ENCODE data around the gene PIK3R1.
A peak's percentile ranks its signal among the peaks of the same experiment; 100 is the strongest.

Gene PIK3R1

GRCh38 chr5:68329554-68330255 is 114.1 kb downstream of the PIK3R1 start:
- Histone ChIP-seq H3K4me3 (ENCODE audit: extremely low read depth, insufficient read depth, low read length, poor library complexity, severe bottlenecking) (no peak overlapping the region), H3K27ac (ENCODE audit: low read depth, low read length, severe bottlenecking) (no peak overlapping the region), H3K36me3 (ENCODE audit: control insufficient read depth, insufficient read depth, low read length) (no peaks in the 10 kb centered on the region), H3K4me1 (ENCODE audit: control insufficient read depth, insufficient read depth, low read length, poor library complexity, severe bottlenecking) (peaks cover 19% of the 10 kb centered on the region), H3K9me3 (ENCODE audit: control insufficient read depth, low read length) (no peaks in the 10 kb centered on the region)
- 100% methylated on average over 1 of the region's 6 CpGs for WGBS, 2 experiments (ENCODE audit: insufficient coverage in 2 of 2)

- H3K36me3 ChIP-seq (ENCODE audit: control insufficient read depth, insufficient read depth, low read length) = no peaks in the 10 kb centered on the region
- H3K4me1 ChIP-seq (ENCODE audit: control insufficient read depth, insufficient read depth, low read length, poor library complexity, severe bottlenecking) = peaks cover 19% of the 10 kb centered on the region
- WGBS, 2 experiments (ENCODE audit: insufficient coverage in 2 of 2) = 80% methylated on average over 1 of the region's 1 CpG; no CpG with 5 or more reads in 1 of the 2 experiments
- H3K9me3 ChIP-seq (ENCODE audit: control insufficient read depth, low read length) = no peaks in the 10 kb centered on the region
- no peak overlapping the region for H3K4me3 ChIP-seq (ENCODE audit: extremely low read depth, insufficient read depth, low read length, poor library complexity, severe bottlenecking)
- H3K27ac ChIP-seq (ENCODE audit: low read depth, low read length, severe bottlenecking) = no peak overlapping the region
Observed at GRCh38 chr5:68330574-68330973, 115.0 kb downstream of the PIK3R1 start.

GRCh38 chr5:68331192-68332079 is 115.9 kb downstream of the PIK3R1 start:
- H3K4me1 ChIP-seq (ENCODE audit: control insufficient read depth, insufficient read depth, low read length, poor library complexity, severe bottlenecking) = peaks cover 19% of the 10 kb centered on the region
- H3K4me3 ChIP-seq (ENCODE audit: extremely low read depth, insufficient read depth, low read length, poor library complexity, severe bottlenecking) = no peak overlapping the region
- H3K36me3 ChIP-seq (ENCODE audit: control insufficient read depth, insufficient read depth, low read length) = no peaks in the 10 kb centered on the region
- H3K27ac ChIP-seq (ENCODE audit: low read depth, low read length, severe bottlenecking) = no peak overlapping the region
- 93 to 100% methylated on average over 2 of the region's 4 CpGs for WGBS, 2 experiments (ENCODE audit: insufficient coverage in 2 of 2)
- H3K9me3 ChIP-seq (ENCODE audit: control insufficient read depth, low read length) = no peaks in the 10 kb centered on the region

GRCh38 chr5:68332080-68332451 is 116.5 kb downstream of the PIK3R1 start:
- H3K9me3 ChIP-seq (ENCODE audit: control insufficient read depth, low read length) = no peaks in the 10 kb centered on the region
- no peaks in the 10 kb centered on the region for H3K36me3 ChIP-seq (ENCODE audit: control insufficient read depth, insufficient read depth, low read length)
- H3K4me1 ChIP-seq (ENCODE audit: control insufficient read depth, insufficient read depth, low read length, poor library complexity, severe bottlenecking) = peaks cover 19% of the 10 kb centered on the region
- H3K4me3 ChIP-seq (ENCODE audit: extremely low read depth, insufficient read depth, low read length, poor library complexity, severe bottlenecking) = no peak overlapping the region
- WGBS, 2 experiments (ENCODE audit: insufficient coverage in 2 of 2) = 100% methylated on average over 1 of the region's 3 CpGs; no CpG with 5 or more reads in 1 of the 2 experiments
- no peak overlapping the region for H3K27ac ChIP-seq (ENCODE audit: low read depth, low read length, severe bottlenecking)

- Histone ChIP-seq H3K4me3 (ENCODE audit: extremely low read depth, insufficient read depth, low read length, poor library complexity, severe bottlenecking) (no peak overlapping the region), H3K9me3 (ENCODE audit: control insufficient read depth, low read length) (no peaks in the 10 kb centered on the region), H3K27ac (ENCODE audit: low read depth, low read length, severe bottlenecking) (no peak overlapping the region), H3K36me3 (ENCODE audit: control insufficient read depth, insufficient read depth, low read length) (no peaks in the 10 kb centered on the region), H3K4me1 (ENCODE audit: control insufficient read depth, insufficient read depth, low read length, poor library complexity, severe bottlenecking) (peaks cover 19% of the 10 kb centered on the region)
- WGBS, 2 experiments (ENCODE audit: insufficient coverage in 2 of 2) = no CpG with 5 or more reads among the region's 1 CpG
Observed at GRCh38 chr5:68332556-68332955, 117.0 kb downstream of the PIK3R1 start.

- WGBS, 2 experiments (ENCODE audit: insufficient coverage in 2 of 2) = 100% methylated on average over 1 of the region's 2 CpGs
- no peaks in the 10 kb centered on the region for H3K36me3 ChIP-seq (ENCODE audit: control insufficient read depth, insufficient read depth, low read length)
- peaks cover 19% of the 10 kb centered on the region for H3K4me1 ChIP-seq (ENCODE audit: control insufficient read depth, insufficient read depth, low read length, poor library complexity, severe bottlenecking)
- H3K9me3 ChIP-seq (ENCODE audit: control insufficient read depth, low read length) = no peaks in the 10 kb centered on the region
- H3K27ac ChIP-seq (ENCODE audit: low read depth, low read length, severe bottlenecking) = peak overlapping the region; percentile 46
- no peak overlapping the region for H3K4me3 ChIP-seq (ENCODE audit: extremely low read depth, insufficient read depth, low read length, poor library complexity, severe bottlenecking)
Observed at GRCh38 chr5:68333649-68334552, 118.3 kb downstream of the PIK3R1 start.

GRCh38 chr5:68334553-68334886 is 119.0 kb downstream of the PIK3R1 start:
- Histone ChIP-seq H3K9me3 (ENCODE audit: control insufficient read depth, low read length) (no peaks in the 10 kb centered on the region), H3K27ac (ENCODE audit: low read depth, low read length, severe bottlenecking) (no peak overlapping the region)
- WGBS, 2 experiments (ENCODE audit: insufficient coverage in 2 of 2) = 83 to 100% methylated on average over 1 of the region's 2 CpGs

GRCh38 chr5:68335075-68335474 is 119.5 kb downstream of the PIK3R1 start:
- Histone ChIP-seq H3K27ac (ENCODE audit: low read depth, low read length, severe bottlenecking) (no peak overlapping the region), H3K36me3 (ENCODE audit: control insufficient read depth, insufficient read depth, low read length) (no peaks in the 10 kb centered on the region), H3K4me3 (ENCODE audit: extremely low read depth, insufficient read depth, low read length, poor library complexity, severe bottlenecking) (no peak overlapping the region), H3K9me3 (ENCODE audit: control insufficient read depth, low read length) (no peaks in the 10 kb centered on the region), H3K4me1 (ENCODE audit: control insufficient read depth, insufficient read depth, low read length, poor library complexity, severe bottlenecking) (peaks cover 19% of the 10 kb centered on the region)

More at GRCh38 chr5:68334553-68334886, 119.0 kb downstream of the PIK3R1 start:
- H3K36me3 ChIP-seq (ENCODE audit: control insufficient read depth, insufficient read depth, low read length) = no peaks in the 10 kb centered on the region
- H3K4me3 ChIP-seq (ENCODE audit: extremely low read depth, insufficient read depth, low read length, poor library complexity, severe bottlenecking) = no peak overlapping the region
- H3K4me1 ChIP-seq (ENCODE audit: control insufficient read depth, insufficient read depth, low read length, poor library complexity, severe bottlenecking) = peaks cover 19% of the 10 kb centered on the region

- no peaks in the 10 kb centered on the region for H3K9me3 ChIP-seq (ENCODE audit: control insufficient read depth, low read length)
- no peak overlapping the region for H3K27ac ChIP-seq (ENCODE audit: low read depth, low read length, severe bottlenecking)
- peaks cover 12% of the 10 kb centered on the region for H3K4me1 ChIP-seq (ENCODE audit: control insufficient read depth, insufficient read depth, low read length, poor library complexity, severe bottlenecking)
- H3K4me3 ChIP-seq (ENCODE audit: extremely low read depth, insufficient read depth, low read length, poor library complexity, severe bottlenecking) = no peak overlapping the region
- H3K36me3 ChIP-seq (ENCODE audit: control insufficient read depth, insufficient read depth, low read length) = no peaks in the 10 kb centered on the region
Observed at GRCh38 chr5:68336200-68336599, 120.6 kb downstream of the PIK3R1 start.

- WGBS, 2 experiments (ENCODE audit: insufficient coverage in 2 of 2) = 90 to 100% methylated on average over 1 of the region's 4 CpGs
- H3K4me1 ChIP-seq (ENCODE audit: control insufficient read depth, insufficient read depth, low read length, poor library complexity, severe bottlenecking) = peaks cover 11% of the 10 kb centered on the region
- no peak overlapping the region for H3K27ac ChIP-seq (ENCODE audit: low read depth, low read length, severe bottlenecking)
- H3K4me3 ChIP-seq (ENCODE audit: extremely low read depth, insufficient read depth, low read length, poor library complexity, severe bottlenecking) = no peak overlapping the region
- H3K36me3 ChIP-seq (ENCODE audit: control insufficient read depth, insufficient read depth, low read length) = no peaks in the 10 kb centered on the region
- H3K9me3 ChIP-seq (ENCODE audit: control insufficient read depth, low read length) = no peaks in the 10 kb centered on the region
Observed at GRCh38 chr5:68337235-68337634, 121.7 kb downstream of the PIK3R1 start.

Data from mesodermal cell (in vitro differentiated cells).